Stimulated activated CD8-positive, alpha-beta memory T cell treated with anti-CD3 and anti-CD28 coated beads, Interleukin-2, amount 100 ng/mL, for 1 hour (primary cell): Measurements from ENCODE around the gene BMP7.

Experiments
- DNase-seq, 2 donors: peaks; one replicate each; pipeline ENCODE4 v3.0.0-alpha.2; 2020; ENCODE audit warnings: low read depth in 2 of 2

BMP7 gene

DNA sequence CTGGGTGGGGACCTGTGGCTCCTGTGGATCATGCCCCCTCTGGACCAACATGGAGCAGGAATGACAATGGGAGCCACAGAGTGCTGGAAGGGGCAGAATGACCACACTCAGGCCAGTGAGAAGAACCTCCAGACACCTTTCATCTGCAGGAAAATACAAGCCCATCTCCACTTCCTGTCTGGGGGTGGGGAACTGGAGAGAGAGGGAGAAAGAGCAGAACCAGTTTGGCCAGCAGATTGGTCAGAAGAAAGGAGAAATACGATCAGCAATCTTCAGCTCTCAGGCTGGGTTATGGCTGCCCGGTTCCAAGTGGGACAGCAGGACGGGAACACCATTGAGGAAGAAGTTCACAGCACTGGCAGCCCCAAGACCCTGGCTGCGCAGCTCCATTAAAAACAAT lies 37.0 kb downstream of the BMP7 start:
- no peak for DNase-seq

- DNase-seq = no peak
Measured at GRCh38 chr20:57225830-57226229, 40.6 kb downstream of the BMP7 start.

DNA sequence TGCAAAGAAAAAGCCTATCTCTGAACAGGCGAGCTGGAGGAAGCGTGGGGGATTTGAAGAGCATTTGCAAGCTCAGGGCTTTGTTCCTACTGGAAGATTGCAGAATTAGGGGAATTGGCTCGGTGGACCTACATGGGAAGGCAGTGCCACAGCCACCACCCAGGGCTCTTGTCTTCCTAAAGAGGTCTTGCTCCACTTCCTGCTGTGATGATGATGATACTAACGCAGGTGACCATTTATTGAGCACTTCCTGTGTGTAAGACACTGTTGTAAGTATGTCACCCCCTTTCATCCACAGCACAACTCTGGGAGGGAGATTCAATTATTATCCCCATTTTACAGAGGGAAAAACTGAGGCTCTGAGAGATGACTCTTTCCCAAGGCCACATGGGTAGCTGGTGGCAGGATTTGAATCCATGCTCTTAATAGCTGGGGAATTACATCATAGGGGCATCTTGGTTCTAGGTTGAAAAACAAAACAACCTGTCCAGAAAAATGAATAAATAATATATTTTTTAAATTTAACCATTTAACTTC lies 41.2 kb downstream of the BMP7 start:
- DNase-seq = no peak

DNA sequence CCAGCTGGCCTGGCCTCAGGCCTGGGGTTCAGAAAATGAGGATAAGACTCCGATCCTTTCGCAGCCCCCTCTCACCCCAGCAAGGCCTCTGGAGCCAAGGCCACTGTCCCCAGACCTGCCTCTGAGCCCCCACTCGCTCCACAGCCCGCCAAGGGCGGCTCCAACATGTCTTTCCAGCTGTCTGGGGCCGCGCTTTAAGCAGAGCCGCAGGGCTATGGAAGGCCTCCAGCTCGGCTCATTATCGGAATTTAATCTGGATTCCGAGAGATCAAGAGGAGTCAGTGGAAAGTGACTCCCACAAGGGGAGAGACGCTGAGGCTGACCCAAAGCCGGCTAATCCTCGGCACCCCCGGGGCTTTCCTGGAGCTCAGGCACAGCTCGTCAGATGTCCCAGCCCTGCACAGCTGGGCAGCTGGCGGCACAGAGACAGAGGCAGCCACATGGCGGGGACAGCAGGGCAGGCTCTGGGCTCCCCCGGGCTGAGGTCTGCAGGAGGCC lies 41.8 kb downstream of the BMP7 start:
- no peak for DNase-seq

GRCh38 chr20:57223648-57224489 lies 42.6 kb downstream of the BMP7 start:
- no peak for DNase-seq

DNA sequence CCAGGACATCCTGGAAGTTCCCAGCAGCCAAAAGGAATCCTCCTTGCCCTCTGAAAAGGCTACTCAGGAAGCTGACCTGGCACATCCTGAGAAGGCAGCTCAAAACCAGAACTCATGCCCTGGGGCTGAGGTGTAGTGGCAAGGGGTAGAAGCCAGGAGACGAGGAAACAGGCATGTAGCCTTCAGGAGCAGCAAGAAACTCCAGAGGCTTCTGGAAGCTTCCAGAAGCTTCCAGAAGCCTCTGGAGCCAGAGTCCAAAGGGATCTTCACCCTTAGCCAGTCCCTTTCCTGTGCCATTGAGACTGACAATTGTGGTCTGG lies 43.9 kb downstream of the BMP7 start:
- no peak for DNase-seq

GRCh38 chr20:57221916-57222630 lies 44.4 kb downstream of the BMP7 start:
- no peak for DNase-seq

DNA sequence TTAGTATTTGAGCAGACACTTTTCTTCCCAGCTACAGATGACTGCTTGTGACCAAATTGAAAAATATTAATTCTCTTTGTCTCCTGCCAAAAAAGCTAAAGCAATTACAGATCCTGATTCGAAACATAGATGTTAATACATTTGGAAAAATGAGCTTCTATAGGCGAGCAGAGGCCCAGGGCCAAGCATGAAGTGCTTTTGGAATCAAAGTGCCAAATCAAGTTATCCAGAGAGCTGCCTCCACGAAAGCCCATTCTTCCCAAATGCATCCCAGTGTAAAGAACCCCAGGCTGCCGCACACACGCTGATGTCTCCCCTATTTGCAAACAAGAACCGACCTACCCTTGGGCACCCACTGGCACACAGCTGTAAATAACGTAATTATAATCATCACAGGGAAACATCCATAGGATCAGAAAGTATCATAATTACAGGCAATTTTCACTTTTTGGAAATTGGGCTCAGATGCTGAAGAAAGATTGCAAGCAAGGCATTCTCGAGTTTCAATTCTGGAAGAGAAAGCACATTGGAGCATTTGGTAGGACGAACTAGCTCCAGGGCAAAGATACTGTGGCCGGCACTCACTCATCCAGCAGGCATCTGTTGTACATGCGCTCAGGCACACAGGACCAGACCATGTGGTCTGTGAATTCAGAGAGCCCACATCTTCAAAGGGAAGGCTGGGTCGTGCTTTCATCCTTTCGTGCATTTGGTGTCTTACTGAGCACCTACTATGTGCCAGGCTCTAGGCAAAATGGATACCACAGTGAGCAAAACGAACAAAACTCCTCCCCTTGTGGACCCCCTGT lies 45.9 kb downstream of the BMP7 start:
- DNase-seq = no peak

DNA sequence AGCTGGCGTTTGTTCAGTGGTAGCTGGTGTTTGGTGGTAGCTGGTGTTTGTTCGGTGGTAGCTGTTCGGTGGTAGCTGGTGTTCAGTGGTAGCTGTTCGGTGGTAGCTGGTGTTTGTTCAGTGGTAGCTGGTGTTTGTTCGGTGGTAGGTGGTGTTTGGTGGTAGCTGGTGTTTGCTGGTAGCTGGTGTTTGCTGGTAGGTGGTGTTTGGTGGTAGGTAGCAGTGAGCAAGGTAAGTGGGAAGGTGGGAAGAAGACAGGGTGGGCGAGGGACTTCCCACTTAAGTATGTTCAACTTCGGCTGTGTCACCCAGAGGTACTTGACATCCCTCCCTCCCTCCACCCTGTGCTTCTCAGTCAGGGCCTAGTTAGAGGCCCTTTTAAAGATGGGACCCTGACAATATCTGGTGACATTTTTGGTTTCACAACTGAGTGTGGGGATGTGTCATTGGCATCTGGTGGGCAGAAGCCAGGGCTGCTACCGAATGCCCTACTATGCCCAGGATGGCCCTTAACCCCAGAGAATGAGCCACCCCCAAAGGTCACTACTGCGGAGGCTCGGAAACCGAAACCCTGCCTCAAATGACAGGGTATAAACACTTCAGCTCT lies 47.3 kb downstream of the BMP7 start:
- no peak for DNase-seq

DNA sequence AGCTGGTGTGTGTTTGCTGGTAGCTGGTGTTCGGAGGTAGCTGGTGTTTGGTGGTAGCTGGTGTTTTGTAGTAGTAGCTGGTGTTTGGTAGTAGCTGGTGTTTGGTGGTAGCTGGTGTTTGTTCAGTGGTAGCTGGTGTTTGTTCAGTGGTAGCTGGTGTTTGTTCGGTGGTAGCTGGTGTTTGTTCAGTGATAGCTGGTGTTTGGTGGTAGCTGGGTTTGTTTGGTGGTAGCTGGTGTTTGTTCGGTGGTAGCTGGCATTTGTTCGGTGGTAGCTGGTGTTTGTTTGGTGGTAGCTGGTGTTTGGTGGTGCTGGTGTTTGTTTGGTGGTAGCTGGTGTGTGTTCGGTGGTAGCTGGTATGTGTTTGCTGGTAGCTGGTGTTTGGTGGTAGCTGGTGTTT lies 48.0 kb downstream of the BMP7 start:
- no peak for DNase-seq

DNA sequence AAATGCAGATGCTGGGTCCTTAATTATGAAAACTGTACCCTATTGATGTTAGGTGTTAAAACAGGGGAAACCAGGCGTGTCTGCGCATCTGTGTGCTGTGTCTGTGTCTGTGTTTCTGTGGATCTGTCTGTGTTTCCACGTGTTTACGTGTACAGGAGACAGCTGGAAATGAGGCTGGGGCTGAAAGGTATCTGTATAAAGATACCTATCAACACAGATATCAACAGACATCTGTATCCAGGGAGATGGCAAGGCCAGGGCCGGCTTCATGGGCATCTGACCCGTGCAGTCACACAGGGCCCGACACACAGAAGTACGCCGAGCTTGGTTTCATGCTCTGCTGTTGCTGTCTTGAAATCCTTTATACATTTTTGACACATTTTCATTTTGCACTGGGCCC lies 48.6 kb downstream of the BMP7 start:
- no peak for DNase-seq

GRCh38 chr20:57216669-57217068 lies 49.8 kb downstream of the BMP7 start:
- DNase-seq = no peak

DNA sequence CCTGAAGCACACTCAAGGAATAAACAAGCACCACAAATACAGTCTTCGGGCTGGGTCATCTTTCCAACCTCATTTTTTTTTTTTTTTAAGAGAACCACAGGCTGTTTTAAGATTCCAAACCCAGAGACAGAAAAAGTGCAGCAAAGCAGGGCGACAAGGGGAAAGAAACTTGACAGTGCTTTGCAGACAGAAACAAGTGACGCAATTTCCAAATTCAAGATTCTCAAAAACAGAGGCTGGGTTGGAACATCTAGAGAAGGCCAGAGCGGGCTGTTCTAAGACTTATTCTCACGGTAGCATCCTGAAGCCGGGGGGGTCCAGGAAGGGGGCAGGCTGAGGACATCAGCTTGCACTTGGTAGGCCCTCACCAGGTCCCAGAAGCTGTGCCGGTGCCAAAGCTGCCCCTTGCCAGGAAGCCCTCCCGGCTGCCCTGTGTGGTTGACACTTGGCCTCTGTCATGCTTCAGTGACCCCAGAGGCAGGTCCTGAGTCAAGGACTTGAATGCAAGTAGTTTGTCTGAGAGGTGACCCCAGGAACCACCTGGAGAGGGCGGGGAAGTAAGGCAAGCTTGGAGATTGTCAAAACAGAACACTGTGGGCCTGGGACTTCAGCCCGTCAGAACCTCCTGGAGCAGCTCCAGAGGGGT lies 50.5 kb downstream of the BMP7 start:
- no peak for DNase-seq

- no peak for DNase-seq
Measured at GRCh38 chr20:57215426-57215825, 51.0 kb downstream of the BMP7 start.

GRCh38 chr20:57214948-57215347 lies 51.5 kb downstream of the BMP7 start:
- no peak for DNase-seq

DNA sequence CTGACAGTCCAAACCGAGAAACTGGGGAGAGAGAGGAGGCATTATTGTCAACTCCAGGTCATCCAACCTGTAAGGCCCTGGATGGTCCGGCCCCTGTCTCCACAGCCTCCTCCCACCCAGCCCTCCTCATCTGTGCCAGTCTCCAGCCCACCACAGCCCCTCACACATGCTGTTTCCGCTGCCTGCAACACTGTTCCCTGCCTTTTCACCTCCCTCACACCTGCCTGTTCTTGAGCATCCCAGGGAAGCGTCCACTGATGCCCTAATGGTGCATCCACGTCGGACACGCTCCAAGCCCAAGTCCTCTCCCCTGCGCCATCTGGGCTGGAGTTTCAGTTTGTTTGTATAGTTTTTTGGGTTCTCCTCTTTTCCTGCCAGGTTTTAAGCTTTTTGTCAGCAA lies 52.0 kb downstream of the BMP7 start:
- no peak for DNase-seq

DNA sequence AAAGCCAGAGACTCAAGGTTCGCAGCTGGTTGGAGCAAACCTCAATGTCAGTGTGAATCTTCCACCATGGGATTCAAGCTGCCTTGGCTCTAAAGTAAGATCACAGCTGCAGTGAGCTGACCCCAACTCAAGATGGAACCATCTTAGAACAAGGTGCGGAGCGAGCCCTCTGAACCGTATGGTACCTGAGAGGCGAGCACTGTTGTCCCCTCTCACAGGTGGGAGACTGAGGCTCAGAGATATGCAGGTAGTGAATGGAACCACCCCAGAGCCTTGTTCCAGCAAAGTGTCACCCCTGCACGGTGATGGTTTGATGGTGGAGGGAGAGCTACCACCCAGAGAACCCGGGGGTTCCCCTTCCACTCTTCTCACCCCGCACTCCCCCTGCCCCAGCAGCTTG lies 52.5 kb downstream of the BMP7 start:
- DNase-seq = no peak

DNA sequence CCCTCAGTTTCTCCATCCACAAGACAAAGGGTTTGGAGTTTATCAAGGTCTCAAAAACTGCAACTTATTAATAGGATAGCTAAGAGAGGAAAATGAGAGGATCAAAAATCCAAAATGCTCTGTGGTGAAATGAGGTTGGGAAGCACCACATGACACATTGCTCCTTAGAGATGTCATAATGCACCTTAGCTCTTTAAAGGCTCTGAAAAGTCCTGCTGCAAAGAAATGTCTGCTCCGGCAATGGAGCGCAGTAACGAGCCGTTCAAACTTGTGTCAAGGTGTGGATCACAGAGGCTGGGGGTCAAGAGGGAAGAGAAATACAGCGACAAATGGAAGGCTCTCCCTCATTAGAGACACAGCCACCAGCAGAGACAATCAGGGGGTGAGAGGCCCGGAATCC lies 53.1 kb downstream of the BMP7 start:
- no peak for DNase-seq

DNA sequence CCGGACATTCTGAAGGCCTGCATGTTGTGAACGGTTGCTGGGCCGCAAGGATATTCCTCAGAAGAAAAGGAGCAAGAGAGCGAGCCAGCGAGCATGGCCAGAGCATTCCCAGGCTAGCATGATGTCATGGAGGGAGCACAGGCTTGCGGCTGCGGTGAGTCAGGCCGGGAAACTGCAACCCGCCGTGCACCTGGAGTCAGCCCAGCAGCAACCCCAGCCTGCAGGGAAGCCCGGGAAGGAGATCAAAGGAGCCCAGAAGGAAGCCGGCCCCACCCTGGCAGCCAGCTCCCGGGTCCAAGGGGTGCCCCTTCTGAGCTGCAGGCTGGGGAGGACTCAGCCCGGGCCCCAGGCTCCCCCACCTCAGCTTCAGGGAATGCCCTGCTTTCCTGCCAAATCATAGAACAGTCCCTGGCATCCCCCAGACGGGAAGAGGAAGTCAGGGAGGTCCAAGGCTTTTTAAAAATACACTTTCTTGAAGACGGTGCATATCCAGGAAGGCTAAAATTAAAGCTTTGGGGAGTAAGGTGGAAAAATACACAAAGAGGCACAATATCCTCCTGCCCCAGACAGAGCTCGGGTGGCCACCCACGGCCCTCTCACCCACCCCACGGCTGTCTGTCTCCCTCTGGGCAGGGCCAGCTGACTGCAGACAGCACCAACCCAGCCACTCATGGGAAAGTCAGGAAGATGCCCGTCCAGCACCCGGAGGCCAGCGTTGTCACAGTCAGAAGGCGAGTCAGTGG lies 53.7 kb downstream of the BMP7 start:
- no peak for DNase-seq

DNA sequence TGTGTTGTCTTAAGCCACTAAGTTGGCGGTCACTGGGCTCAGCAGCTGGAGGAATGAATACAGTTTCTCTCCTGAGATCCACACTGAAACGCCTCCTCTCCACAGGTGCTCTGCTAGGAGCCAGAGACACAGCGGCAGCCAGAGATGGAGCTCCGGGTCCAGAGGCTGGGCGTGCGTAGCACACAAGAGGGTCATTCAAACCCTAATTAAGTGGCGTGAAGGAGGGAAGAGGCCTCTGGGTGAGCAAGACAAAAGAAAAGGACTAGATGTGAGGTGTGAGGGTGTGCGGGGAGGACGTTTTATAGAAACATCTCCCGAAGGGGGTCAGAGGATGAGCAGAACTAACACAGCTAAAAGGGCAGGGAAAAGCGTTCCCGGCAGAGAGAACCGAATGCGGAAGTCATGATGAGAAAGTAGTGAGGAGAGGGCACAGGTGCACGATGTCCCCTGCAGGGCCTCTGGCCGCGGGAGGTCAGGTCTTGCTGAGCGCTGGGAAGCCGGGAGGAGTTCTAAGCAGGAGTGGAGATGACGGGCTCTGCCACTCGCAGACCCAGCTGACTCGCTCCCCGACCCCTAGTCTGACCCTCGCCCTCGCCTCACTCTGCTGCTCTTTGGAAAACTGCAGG lies 54.4 kb downstream of the BMP7 start:
- DNase-seq = no peak
